GM10266 (cell line): ENCODE data around the gene MYOD1.

ENCODE experiments used
- DNase-seq: peaks from one replicate; pipeline ENCODE4 v3.0.0; 2012; ENCODE audit errors: extremely low spot score
- TF ChIP-seq, protein P1 (sequence below): IDR thresholded peaks from 2 replicates; pipeline ENCODE4 v1.5.1; 2012; ENCODE audit warnings: mild to moderate bottlenecking, low read depth; ENCODE audit not compliant: control insufficient read depth, insufficient read depth; ENCODE audit errors: missing control alignments

Gene MYOD1

DNA sequence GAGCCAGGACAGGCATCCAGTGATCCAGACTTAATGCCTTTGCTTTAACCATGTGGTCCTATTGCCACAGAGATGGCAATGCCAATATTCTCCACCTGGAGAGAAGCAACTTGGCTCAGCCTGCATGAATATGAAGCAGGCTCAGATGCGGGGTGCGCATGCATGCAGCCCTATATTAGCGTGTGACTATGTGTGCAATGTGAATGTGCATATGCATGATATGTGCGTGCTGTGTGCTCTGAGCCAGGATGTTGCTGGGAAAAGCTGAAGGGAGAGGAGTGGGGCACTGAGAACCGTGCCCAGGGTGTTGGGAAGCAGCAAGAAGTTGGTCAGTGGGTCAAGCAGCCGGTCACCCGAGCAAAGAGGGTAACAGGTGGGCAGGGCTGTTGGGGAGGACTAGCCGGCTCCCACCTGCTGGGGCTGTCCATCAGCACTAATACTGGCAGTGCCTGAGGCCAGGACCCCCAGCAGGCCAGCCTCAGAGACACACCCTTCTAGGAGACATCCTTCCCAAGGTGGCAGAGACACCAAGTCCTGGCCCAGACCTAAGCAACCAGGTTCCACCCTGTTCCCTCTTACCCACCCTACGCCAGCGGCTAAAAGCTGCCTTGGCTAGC lies 24.8 kb upstream of the MYOD1 start:
- no peak for DNase-seq
- TF ChIP-seq, protein P1, sequence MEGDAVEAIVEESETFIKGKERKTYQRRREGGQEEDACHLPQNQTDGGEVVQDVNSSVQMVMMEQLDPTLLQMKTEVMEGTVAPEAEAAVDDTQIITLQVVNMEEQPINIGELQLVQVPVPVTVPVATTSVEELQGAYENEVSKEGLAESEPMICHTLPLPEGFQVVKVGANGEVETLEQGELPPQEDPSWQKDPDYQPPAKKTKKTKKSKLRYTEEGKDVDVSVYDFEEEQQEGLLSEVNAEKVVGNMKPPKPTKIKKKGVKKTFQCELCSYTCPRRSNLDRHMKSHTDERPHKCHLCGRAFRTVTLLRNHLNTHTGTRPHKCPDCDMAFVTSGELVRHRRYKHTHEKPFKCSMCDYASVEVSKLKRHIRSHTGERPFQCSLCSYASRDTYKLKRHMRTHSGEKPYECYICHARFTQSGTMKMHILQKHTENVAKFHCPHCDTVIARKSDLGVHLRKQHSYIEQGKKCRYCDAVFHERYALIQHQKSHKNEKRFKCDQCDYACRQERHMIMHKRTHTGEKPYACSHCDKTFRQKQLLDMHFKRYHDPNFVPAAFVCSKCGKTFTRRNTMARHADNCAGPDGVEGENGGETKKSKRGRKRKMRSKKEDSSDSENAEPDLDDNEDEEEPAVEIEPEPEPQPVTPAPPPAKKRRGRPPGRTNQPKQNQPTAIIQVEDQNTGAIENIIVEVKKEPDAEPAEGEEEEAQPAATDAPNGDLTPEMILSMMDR, result no peak

DNA sequence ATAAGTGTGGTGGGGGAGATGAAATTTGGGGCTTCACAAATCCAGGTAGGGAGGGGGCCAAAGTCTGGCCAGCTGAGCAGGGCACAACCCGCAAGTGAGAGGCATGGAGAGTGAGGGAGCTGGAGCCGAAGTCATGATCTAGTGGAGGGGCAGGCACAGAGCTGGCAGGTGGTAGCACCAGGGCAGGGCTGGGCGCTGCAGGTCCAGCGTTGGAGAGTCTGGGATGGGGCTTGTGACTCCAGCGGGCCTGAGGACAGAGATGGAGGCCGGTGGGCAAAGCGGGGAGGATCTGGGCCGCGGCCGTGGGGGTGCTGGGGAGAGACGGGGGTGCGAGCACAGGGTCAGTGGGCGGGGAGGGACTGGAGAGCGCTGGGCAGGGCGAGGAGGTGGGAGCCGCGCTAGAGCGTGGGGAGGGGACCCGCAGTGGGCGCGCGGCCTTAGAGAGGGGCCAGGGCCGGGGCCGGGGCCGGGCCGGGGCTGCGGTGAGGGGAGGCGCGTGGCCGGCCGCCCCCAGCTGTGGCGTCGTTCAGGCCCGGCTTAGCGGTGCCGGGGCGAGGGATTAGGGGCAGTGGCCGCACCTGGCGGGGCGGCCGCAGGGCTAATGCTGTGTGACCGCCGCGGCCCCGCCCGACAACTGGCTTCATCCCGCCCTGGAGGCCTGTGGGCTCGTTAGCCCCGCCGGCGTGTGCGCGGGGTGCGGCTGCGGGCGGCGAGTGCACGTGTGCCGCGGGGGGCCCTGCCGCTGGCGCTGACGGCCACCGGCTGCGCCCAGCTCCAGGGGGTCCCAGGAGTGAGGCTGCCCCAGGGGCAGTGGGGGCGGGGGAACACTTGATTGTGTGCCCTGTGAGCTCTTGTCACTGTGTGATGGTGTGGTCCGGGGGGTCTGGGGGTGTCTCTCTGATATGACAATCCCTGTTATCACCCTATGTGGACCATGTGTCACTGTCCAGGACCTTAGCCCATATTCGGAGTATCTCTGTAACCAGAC lies 23.6 kb upstream of the MYOD1 start:
- TF ChIP-seq, protein P1, result no peak
- no peak for DNase-seq

DNA sequence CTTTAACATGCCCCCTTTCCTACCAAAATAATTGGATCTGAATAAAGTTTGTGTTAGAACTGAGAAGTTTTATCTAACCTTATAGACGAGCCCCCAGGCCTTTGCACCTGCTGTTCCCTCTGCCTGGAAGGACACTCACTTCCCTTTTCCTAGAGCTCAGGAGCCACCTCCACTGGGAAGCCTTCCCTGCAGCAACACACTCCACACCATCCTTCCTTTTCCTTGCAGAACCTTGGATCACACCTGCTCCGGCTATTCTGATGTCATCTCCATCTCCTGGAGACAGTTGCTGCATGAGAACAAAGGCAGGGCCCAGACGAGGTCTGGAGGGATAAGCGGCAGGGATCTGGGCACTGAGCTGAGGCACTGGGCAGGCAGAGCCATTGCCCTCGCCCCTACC lies 22.6 kb upstream of the MYOD1 start:
- TF ChIP-seq, protein P1, result no peak
- no peak for DNase-seq

DNA sequence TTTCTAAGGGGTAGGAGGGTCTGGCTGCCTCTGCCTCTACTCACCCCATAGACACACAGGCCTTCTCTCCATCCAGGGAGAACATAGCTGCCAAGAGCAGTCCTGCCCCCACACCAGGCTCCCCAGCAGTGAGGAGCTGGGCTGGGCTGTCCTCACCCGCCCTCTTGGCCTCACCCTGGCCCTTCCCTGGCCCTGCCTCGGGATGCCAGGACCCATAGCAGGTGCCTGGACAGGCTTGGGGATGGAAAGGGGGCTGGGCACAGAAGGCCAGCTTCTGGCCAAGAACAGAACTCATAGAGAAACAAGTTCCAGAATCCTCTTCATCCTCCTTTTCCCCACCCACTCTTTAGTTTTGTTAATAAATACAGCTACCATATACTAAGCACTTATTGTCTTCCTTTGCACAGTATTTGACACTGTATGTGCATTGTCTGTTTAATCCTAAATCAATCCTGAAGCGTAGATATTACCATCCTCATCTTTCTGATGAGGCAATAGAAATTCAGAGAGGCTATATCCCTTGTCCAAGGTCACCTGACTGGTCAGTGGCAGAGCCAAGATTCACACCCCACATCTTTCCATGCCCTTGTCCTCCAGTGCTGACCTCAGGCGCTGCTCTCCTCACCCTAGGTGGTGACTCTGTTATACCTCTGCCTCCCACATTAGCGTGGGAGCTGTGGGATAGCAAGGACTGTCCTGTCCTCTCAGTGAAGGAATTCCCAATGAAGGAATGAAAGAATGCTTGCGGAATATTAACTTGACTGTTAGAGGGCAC lies 22.0 kb upstream of the MYOD1 start:
- DNase-seq, result no peak
- TF ChIP-seq, protein P1, result no peak

DNA sequence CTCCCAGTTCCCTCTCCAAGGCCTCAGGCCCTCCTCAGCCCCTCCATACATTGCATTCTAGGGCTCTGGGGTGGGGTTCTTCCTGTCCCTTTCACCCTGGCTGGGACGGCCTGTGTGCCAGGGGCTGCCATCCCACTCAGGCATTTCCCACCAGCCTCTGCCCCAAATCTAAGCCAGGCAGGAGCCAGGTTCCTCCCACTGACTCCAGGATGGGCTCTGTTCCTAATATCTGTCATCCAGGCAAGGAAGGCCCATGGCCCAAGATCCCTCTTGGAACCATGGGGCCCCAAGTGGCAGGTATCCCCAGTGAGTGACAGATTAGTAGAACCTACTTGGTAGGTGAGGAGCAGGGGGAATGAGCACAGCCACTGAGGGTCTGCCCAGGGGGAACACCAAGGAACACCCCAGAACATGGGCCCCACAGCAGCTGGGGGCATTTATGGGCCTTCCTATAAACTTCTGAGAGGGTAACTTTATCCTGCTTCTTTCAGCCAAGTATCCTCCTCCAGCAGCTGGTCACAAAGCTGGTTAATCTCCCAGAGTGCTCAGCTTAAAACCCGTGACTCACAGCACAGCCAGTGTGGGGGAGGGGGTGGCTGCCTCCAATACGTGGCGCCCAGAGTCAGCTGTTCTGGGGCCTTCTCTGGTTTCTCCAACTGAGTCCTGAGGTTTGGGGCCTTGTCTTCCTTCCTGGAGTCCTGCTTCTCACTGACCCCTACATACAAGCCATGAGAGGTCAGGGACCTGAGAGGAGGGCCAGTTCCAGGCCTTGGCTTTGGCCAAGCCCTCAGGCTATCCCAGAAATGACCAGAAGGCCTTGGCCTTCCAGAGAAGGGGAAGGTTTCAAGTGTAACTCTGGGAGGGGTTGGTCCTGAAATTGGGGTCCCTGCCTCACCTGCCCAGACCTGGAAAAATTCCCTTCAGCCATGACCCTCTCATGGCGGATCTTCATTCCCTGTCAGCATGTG lies 19.9 kb upstream of the MYOD1 start:
- no peak for DNase-seq
- TF ChIP-seq, protein P1, result no peak

DNA sequence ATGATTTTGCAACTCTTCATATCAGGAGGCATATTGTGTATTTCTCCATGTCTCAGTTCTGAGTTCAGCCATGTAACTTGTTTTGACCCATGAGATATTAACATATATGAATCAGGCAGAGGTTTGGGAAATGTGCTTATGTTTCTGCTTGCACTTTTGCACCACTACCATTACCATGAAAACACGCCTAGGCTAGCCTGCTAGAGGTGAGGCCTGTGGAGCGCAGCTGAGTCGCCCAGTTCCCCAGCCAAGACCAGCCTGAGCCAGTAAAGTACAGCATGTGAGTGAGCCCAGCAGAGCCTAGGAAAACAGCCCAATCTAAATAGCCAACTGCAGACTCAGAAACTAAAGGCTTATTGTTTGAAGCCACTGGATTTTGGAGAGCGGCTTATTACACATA lies 18.4 kb upstream of the MYOD1 start:
- TF ChIP-seq, protein P1, result no peak
- DNase-seq, result no peak
